ENCODE results near the gene KRTAP10-2.

DNA sequence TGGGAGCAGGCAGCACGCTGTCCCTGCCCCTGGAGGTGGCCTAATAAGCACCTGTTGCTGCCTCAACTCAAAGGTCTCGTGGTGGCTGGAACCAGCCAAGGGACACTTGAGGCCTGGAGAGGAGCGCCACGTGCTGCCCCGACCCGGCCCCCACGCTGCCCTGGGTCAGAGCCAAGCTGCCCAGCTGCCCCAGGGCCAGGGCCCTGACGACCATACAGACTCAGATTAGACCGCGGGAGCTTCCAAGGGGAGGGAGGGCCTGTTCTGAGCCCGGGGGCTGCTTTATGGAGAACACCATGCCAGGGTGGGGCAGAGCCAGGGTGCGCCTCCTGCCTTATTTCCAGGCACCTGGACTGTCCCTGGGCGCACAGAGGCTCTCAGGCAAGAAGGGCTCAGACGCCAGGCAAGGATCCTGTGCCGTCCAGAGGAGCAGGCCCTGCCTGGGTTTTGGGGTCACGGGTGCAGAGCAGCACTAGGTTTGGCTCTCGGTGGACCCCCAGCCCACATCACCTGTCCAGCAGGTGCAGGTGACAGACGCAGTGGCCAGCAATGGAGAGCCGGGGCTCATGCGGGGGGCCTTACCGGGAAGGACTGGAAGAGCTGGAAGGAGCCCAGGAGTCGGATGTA is 29.9 kb downstream of the KRTAP10-2 start:
- no peak for TF ChIP-seq EZH2 (IDR thresholded peaks at IDR 0.05; ENCODE audit: low read length)
- TF ChIP-seq CTCF (optimal IDR thresholded peaks at IDR 0.05 in 1 of 3, IDR thresholded peaks at IDR 0.05 in 1 of 3, conservative IDR thresholded peaks at IDR 0.05 in 1 of 3; ENCODE audit: extremely low read depth in 1 of 3, insufficient read depth in 2 of 3, low read length in 3 of 3), result no peak
